ENCODE measurements around the gene CPSF4L.
A peak's percentile ranks its signal among the peaks of the same experiment; 100 is the strongest.

Gene CPSF4L

DNA sequence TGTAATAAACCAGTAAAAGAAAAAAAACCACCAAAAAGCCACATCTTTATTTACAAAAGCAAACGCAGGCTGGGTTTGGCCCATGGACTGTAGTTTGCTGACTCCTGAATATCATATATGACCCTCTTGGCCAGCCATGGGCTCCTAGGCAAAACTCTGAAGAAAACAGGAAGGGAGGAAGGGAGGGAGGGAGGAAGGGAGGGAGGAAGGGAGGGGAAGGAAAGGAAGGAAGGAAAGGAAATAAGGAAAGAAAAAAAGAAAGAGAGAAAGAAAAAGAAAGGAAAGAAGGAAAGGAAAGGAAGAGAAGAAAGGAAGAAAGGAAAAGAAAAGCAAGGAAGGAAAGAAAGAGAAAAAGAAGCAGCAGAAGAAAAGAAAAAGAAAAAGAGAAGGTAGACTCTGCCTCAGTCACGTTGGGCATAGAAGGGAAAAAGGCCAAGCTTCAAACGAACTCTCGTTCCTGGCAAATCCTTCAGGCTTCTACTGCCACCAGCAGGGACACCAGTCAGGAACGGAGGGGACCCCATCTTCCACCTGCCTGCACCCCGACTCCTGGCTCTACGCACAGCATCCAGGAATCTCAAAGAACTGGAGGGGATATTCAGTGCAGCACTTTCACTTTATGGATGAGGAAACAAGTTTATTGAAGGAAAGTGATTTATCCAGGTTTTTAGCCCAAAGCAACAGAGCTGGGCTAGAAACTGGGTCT lies 28.0 kb upstream of the CPSF4L start:
- DNase-seq (ENCODE audit: low spot score): no peak

DNA sequence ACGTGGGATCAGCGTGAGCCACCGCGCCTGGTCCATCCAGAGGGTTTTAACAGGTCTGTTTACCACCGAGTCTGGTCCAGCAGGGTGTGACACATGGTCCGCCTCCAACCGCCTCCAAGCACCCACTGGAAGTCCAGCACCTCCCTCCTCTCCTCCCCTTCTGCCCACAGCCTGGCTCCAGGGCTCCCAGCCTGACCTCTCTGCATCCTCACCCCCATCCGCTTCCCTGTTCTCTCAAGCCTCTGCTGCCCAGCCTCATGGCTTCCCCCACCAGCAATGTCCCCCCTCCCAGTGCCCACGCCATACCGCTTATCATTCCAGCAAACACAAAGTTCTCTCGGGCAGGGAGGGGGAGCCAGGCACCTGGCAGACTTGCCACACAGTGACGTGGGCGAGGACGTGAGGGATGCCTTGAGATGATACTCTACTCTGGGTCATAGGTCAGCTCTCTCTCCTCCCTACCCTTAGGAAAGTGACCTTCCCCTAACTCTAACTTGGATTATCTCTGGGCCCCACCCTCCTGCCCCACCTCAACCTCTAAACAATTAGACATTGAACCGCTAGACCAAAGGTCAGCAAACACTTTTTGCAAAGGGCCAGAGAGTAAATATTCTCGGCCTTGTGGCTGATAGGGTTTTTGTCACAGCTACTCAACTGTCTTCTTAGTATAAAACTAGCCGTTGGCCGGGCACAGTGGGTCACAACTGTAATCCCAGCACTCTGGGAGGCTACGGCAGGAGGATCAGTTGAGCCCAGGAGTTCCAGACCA lies 27.0 kb upstream of the CPSF4L start:
- DNase-seq (ENCODE audit: low spot score): no peak

- no peak for DNase-seq (ENCODE audit: low spot score)
Observed at GRCh38 chr17:73286863-73287296, 25.2 kb upstream of the CPSF4L start.

- DNase-seq (ENCODE audit: low spot score): no peak
Observed at GRCh38 chr17:73285916-73286862, 24.5 kb upstream of the CPSF4L start.

DNA sequence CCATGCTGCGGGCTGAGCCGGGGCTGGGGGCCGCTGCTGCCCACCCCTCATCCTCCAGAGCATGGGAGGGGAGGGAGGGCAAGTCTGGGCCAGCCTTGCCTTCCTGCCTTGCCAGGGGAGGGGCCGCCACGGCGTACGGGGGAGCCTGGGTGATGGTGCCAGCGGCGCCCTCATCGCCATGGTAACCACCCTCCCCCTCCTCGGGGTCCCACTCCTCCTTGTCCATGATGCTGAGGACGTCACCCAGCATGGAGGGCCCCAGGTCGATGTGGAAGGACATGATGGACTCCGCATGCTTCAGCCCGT lies 23.9 kb upstream of the CPSF4L start:
- DNase-seq (ENCODE audit: low spot score): no peak

- no peak for DNase-seq (ENCODE audit: low spot score)
Observed at GRCh38 chr17:73284906-73285602, 23.4 kb upstream of the CPSF4L start.

GRCh38 chr17:73284354-73284753 lies 22.7 kb upstream of the CPSF4L start:
- DNase-seq (ENCODE audit: low spot score): no peak

DNA sequence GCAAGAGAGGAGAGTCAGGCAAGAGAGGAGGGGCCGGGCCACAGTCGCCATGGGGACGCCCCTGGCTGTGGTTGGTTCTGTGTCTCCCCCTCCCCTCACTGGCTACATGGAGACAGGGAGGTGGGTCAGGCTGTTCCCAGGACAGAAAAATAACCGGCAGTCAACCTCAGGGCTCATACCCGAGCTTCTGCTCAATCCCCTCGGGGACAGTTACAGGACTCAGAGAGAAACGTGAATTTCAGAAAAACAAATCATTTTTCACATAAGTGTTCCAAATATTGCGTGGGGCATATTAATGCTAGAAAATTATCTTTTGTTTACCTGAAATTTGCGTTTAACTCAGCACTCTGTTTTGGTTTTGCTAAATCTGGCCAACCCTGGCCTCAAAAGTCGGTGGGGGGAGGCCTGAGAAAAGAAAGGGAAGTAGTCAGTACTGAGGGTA lies 22.2 kb upstream of the CPSF4L start:
- DNase-seq (ENCODE audit: low spot score): no peak

DNA sequence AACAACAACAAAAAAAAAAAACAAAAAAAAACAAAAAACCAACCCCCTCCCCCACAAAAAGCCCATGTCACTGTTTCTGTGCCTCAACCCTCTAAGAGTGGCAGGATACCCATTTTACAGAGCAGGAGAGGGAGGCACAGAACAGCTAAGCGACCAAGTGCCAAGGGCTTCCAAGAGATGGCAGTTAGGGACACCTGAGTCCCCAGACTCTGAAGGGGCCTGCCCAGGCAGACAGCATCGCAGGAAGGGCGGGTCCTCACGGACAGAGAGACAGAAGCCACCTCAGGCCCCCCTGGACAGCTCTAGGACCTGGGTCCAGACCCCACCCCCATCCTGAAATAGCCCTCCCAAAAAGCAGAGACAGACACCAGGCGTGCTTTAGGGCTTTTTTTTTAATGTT lies 21.6 kb upstream of the CPSF4L start:
- DNase-seq (ENCODE audit: low spot score): no peak

DNA sequence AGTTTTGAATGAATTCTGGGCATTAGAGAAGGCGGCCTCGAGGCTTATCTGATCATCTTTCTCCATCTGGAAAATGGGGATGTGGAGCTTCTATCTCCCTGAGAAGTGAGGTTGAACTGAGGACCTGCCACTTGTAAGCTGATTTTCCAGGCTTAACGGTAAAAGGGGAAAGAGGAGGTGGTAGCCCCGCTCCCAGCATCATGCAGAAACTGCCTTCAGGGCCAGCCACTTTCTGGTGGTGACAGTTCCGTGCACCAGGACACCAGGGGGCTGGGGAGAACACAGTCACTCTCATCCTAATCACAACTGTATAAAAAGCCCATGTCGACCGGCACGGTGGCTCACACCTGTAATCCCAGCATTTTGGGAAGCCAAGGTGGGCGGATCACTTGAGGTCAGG lies 20.9 kb upstream of the CPSF4L start:
- no peak for DNase-seq (ENCODE audit: low spot score)

GRCh38 chr17:73281928-73282327 lies 20.2 kb upstream of the CPSF4L start:
- DNase-seq (ENCODE audit: low spot score): no peak

GRCh38 chr17:73280191-73280590 lies 18.5 kb upstream of the CPSF4L start:
- DNase-seq (ENCODE audit: low spot score): no peak

GRCh38 chr17:73279704-73280103 lies 18.0 kb upstream of the CPSF4L start:
- no peak for DNase-seq (ENCODE audit: low spot score)

DNA sequence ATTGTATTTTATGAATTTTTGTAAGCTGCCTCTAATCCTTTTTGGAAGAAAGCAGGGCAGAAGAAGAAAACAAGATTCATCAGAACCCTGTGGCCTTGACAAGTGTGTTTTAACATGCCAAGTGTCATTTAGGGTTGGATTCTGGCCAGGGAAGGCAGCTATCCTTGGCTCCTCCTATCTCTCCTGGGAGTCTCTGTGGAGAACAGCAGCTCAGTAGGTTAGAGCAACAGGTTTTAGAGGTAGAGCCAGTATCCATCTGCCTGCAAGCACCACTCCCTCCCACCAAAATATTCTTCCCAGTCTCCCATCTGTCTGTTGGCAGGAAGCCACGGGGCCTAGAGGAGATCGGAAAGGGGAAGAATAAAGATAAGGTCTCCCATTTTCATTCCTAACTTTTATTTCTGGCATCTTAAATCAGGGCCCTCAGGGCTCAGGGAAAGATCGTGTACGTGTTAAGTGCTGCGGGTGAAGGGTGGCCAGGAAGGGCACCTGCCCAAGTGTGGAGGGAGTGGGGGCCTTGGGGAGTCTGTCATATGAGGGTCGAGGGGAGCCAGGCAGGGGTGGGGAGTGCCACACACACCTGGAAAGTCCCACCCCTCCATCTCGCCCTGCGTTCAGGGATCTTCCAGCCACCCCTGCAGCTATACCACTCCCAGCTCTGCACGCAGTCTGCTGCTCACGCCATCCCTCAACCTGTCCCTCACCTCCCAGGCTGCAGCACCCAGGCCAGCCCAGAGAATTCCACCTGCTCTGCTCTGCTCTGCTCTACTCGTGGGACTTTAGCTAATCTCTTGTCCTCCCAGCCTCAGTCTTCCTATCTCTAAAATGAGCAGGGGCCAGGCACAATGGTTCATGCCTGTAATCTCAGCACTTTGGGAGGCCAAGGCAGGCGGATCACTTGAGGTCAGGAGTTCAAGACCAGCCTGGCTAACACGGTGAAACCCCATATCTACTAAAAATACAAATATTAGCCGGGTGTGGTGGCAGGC lies 17.1 kb upstream of the CPSF4L start:
- no peak for DNase-seq (ENCODE audit: low spot score)

DNA sequence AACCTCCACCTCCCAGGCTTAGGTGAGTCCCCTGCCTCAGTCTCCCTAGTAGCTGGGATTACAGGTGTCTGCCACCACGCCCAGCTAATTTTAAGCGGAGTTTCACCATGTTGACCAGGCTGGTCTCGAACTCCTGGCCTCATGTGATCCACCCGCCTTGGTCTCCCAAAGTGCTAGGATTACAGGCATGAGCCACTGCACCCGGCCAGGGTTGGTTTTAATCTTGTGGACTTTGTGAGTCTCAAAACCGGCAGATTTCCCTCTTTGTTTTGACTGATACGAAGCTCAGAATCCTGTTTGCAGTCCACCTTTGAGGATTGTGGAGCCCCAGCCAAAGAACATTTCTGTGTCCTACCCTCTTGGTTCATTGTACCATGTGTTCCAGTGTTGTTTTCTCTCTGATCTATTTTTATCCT lies 16.4 kb upstream of the CPSF4L start:
- no peak for DNase-seq (ENCODE audit: low spot score)

GRCh38 chr17:73274490-73274889 lies 12.8 kb upstream of the CPSF4L start:
- DNase-seq (ENCODE audit: low spot score): no peak

DNA sequence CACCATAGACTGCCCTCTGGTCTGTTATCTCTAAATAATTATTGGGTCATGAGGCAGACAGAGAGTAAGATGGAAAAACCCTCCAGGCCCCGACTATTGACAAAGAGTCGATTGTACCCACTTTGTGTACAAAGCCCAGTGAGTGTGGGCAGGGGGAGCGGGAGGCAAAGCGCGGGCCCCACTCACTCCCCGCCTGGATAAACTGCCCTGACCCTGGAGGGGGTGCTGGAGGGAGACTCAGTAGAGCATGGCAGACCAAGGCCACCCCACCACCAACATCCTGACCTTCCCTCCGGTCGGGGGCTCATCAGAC lies 11.2 kb upstream of the CPSF4L start:
- DNase-seq (ENCODE audit: low spot score): peak; percentile 95

DNA sequence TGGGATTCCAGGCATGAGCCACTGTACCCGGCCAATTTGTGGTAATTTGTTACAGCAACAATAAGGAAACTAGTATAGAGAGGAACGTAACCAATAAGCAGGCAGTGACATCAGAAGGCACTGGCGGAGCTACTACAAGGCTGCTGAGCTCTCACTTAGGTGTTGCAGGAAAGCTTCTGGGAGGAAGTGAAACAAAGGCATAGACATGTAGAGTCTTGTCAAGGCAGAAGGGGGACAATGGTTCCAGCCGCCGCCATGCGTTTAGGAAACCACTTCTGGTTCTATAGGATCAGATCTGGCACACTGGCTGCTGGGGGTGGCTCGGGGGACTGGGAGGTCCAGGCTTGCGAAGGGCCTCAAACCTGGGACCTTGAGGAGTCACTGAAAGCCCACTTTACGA lies 9.4 kb upstream of the CPSF4L start:
- no peak for DNase-seq (ENCODE audit: low spot score)

DNA sequence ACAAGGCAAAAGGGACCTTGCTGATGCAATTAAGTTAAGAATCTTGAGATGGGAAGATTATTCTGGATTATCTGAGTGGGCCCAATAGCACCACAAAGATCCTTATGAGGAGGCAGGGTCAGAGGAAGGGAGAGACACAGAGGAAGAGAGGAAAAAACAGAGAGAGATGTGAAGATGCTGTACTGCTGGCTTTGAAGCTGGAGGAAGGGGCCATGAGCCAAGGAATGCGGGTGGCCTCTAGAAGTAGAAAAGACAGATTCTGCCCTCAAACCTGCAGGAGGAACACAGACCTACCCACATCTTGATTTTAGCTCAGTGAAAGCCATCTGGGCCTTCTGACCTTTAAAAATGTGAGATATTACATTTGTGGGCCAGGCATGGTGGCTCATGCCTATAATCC lies 8.1 kb upstream of the CPSF4L start:
- DNase-seq (ENCODE audit: low spot score): no peak

DNA sequence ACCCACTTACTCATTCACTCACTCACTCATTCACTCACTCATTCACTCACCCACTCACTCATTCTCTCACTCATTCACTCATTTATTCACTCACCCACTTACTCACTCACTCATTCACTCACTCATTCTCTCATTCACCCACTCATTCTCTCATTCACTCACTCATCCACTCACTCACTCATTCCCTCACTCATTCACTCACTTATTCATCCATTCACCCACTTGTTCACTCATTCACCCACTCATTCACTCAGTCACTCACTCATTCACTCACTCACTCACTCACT lies 7.6 kb upstream of the CPSF4L start:
- DNase-seq (ENCODE audit: low spot score): no peak
